DND-41 (cell line): ENCODE data around the gene PLEKHG3.

Source experiments
- ATAC-seq: fragments of 200-7000 bp; cut with Tn5 transposase; 3 replicates; pipeline ENCODE4 v1.9.1; 2021; ENCODE audit warnings: low read depth; ENCODE audit not compliant: insufficient read depth
- DNase-seq: peaks from one replicate; pipeline ENCODE4 v3.0.0-alpha.2; 2020
- H2AFZ ChIP-seq: 2 replicates; pipeline ENCODE4 v1.6.0; 2012; ENCODE audit warnings: low read depth, low read length
- H3K27ac ChIP-seq: 2 replicates; pipeline ENCODE4 v1.5.1; 2012; ENCODE audit warnings: low read length, inconsistent platforms
- H3K27me3 ChIP-seq: fragments of 200-600 bp; sonication (generic); 2 replicates; pipeline ENCODE4 v1.6.0; 2012; ENCODE audit warnings: low read length, mild to moderate bottlenecking, inconsistent platforms; ENCODE audit not compliant: insufficient read depth, poor library complexity
- H3K36me3 ChIP-seq: 2 replicates; pipeline ENCODE4 v1.5.1; 2012; ENCODE audit warnings: low read length, inconsistent platforms; ENCODE audit not compliant: insufficient read depth
- H3K4me1 ChIP-seq: 2 replicates; pipeline ENCODE4 v1.5.1; 2012; ENCODE audit warnings: mild to moderate bottlenecking, low read length; ENCODE audit not compliant: insufficient read depth
- H3K4me2 ChIP-seq: 2 replicates; pipeline ENCODE4 v1.6.0; 2012; ENCODE audit warnings: mild to moderate bottlenecking, moderate library complexity, low read length, inconsistent platforms; ENCODE audit not compliant: insufficient read depth
- H3K4me3 ChIP-seq, 2 experiments: fragments of 200-600 bp in 1 of 2; shearing (Covaris generic) in 1 of 2; 2 replicates each; pipeline ENCODE4 v1.5.1; 2012 to 2016; ENCODE audit warnings: inconsistent platforms in 2 of 2, low read length in 2 of 2, mild to moderate bottlenecking in 2 of 2, low read depth in 1 of 2, moderate library complexity in 1 of 2
- H3K79me2 ChIP-seq: 2 replicates; pipeline ENCODE4 v1.6.0; 2012; ENCODE audit warnings: low read length, inconsistent platforms; ENCODE audit not compliant: insufficient read depth
- H3K9ac ChIP-seq: 2 replicates; pipeline ENCODE4 v1.6.0; 2012; ENCODE audit warnings: low read depth, mild to moderate bottlenecking, inconsistent platforms, low read length, moderate library complexity
- H3K9me3 ChIP-seq: 2 replicates; pipeline ENCODE4 v1.5.1; 2012; ENCODE audit warnings: low read length, moderate library complexity, mild to moderate bottlenecking, inconsistent platforms; ENCODE audit not compliant: insufficient read depth, severe bottlenecking
- H4K20me1 ChIP-seq: 2 replicates; pipeline ENCODE4 v1.6.0; 2012; ENCODE audit warnings: low read length; ENCODE audit not compliant: insufficient read depth
- EZH2 ChIP-seq: IDR thresholded peaks from 3 replicates; pipeline ENCODE4 v1.6.1; 2012; ENCODE audit warnings: borderline replicate concordance, low read depth, mild to moderate bottlenecking, moderate library complexity, low read length, inconsistent platforms; ENCODE audit not compliant: severe bottlenecking
- TF ChIP-seq, protein P1 (sequence below): IDR thresholded peaks from 2 replicates; pipeline ENCODE4 v1.5.1; 2012; ENCODE audit warnings: borderline replicate concordance, low read length, moderate library complexity, mild to moderate bottlenecking; ENCODE audit not compliant: poor library complexity, severe bottlenecking; ENCODE audit errors: extremely low read depth

Gene PLEKHG3

DNA sequence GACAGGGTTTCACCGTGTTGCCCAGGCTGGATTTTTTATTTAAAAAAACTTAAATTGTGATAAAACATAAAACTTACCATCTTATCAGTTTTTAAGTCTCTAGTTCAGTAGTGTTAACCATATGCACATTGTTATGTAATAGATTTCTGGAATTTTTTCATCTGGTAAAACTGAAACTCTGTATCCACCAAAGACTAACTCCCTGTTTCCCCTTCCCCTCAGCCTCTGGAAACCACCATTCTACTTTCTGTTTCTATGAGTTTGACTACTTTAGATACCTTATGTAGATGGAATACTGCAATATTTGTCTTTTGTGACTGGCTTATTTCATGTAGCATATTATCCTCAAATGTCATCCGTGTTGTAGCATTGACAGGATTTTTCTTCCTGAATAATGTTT lies 12.8 kb upstream of the PLEKHG3 start:
- Histone ChIP-seq H3K4me2 (no peak overlapping the region), H3K36me3 (no peaks in the 10 kb centered on the region), H3K27me3 (peaks cover 28% of the 10 kb centered on the region), H3K4me1 (no peaks in the 10 kb centered on the region), H3K9ac (no peak overlapping the region), H3K9me3 (no peaks in the 10 kb centered on the region), H3K79me2 (no peaks in the 10 kb centered on the region), H4K20me1 (no peaks in the 10 kb centered on the region), H3K4me3 (no peak overlapping the region), H2AFZ (no peak overlapping the region), H3K27ac (no peak overlapping the region)
- DNase-seq (no peak), ATAC-seq (no peak)
- no peak for TF ChIP-seq EZH2

DNA sequence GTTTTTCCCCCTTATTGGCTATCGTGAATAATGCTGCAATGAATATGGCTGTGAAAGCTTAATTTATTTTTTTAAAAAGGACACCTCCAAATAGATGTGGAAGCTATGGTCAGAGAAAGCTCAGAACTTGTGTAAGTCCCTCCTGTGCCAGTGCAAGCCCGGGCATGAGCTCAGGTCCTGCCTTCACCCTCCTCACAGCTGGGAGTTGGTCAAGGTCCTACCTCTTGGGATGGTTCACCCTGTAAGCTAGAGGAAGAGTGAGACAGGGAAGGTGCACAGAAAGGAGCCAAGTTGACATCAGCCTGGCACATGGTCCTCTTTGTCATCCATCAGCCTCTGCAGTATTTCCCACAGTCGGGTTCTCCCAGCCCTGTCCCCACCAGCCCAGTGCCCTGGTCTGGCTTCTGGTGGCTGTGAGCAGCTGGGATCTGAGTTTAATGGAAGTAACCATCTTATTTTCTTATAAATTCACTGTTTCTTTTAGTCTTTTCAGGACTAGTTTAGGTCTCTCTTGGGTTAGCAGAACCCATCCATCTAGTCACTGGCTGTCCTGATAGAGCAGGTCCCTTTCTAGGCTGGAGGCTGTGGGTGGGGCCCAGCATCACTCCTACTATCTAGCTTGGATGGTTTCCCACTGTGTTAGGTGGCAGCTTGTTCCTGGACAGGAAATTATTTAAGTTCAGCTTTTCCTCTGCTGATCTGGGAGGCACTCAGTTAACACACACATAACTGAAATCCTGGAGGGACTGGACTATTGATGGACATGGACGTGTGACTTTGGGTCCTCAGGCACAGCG lies 11.8 kb upstream of the PLEKHG3 start:
- no peak overlapping the region for H3K27ac ChIP-seq
- H4K20me1 ChIP-seq = no peaks in the 10 kb centered on the region
- no peak overlapping the region for H3K4me3 ChIP-seq
- H3K4me1 ChIP-seq = no peaks in the 10 kb centered on the region
- no peak overlapping the region for H2AFZ ChIP-seq
- no peak overlapping the region for H3K9ac ChIP-seq
- peaks cover 32% of the 10 kb centered on the region for H3K27me3 ChIP-seq
- no peaks in the 10 kb centered on the region for H3K79me2 ChIP-seq
- H3K9me3 ChIP-seq = no peaks in the 10 kb centered on the region
- DNase-seq (no peak), ATAC-seq (no peak)
- H3K4me2 ChIP-seq = no peak overlapping the region
- no peaks in the 10 kb centered on the region for H3K36me3 ChIP-seq
- TF ChIP-seq, protein P1, sequence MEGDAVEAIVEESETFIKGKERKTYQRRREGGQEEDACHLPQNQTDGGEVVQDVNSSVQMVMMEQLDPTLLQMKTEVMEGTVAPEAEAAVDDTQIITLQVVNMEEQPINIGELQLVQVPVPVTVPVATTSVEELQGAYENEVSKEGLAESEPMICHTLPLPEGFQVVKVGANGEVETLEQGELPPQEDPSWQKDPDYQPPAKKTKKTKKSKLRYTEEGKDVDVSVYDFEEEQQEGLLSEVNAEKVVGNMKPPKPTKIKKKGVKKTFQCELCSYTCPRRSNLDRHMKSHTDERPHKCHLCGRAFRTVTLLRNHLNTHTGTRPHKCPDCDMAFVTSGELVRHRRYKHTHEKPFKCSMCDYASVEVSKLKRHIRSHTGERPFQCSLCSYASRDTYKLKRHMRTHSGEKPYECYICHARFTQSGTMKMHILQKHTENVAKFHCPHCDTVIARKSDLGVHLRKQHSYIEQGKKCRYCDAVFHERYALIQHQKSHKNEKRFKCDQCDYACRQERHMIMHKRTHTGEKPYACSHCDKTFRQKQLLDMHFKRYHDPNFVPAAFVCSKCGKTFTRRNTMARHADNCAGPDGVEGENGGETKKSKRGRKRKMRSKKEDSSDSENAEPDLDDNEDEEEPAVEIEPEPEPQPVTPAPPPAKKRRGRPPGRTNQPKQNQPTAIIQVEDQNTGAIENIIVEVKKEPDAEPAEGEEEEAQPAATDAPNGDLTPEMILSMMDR = no peak
- no peak for TF ChIP-seq EZH2

DNA sequence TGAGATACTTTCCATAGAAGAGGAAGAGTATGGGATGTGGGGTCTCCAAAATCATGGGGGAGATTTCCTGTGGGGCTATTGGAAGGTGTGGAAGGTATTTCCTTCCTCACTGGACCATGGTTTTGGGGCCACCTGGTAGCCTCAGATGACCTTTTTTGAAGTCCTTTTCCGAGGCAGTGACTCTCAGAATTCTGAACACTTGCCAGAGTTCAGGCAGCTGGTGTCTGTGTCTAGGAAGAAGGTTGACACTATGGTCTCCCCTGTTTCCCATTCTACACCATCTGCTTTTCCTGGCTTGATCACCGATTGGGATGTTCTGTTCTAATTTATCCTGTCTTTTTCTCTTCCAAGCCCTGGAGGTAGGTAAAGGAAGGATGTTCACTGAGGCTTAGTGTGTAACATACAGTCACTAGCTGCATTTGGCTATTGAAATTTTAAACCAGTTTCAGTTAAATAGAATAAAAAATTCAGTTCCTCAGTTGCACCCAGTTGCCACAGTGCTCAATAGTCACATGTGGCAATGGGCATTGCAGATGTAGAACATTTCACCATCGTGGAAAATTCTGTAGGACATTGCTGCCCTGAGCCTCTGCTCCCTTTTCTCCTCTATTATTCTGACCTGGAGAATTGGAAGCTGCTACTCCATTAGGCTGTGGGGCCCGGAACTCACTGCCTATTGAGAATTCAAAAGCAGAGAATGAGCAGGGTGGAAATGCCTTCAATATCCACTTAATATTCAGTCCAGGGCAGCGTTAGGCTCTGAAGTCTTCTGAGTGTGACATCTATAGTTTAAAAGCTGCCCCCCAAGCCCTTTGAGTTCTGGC lies 11.0 kb upstream of the PLEKHG3 start:
- no peak overlapping the region for H3K27ac ChIP-seq
- ATAC-seq = no peak
- no peaks in the 10 kb centered on the region for H3K4me1 ChIP-seq
- no peaks in the 10 kb centered on the region for H3K36me3 ChIP-seq
- H3K4me2 ChIP-seq = no peak overlapping the region
- no peaks in the 10 kb centered on the region for H3K9me3 ChIP-seq
- H3K9ac ChIP-seq = no peak overlapping the region
- no peaks in the 10 kb centered on the region for H4K20me1 ChIP-seq
- no peak overlapping the region for H2AFZ ChIP-seq
- peaks cover 31% of the 10 kb centered on the region for H3K27me3 ChIP-seq
- H3K4me3 ChIP-seq = no peak overlapping the region
- no peak for TF ChIP-seq EZH2
- TF ChIP-seq, protein P1 = no peak
- DNase-seq = no peak
- no peaks in the 10 kb centered on the region for H3K79me2 ChIP-seq

DNA sequence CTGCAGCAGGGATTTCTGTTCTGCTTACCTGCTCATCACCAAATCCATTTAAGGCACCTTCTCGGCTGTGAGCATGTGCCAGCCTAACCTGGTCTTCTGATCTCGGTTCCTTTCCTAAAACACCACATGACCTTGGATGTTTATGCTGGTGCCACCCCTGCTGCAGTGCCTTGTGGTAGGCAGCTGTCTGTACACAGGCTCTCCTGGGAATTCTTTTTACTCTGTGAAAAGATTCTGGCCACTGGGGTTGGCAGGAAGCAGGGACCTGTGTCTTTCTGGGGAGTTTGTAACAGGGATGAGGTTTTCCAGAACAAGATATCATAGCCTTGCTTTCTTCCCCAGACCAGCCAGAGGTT lies 10.4 kb upstream of the PLEKHG3 start:
- H3K27me3 ChIP-seq = peaks cover 29% of the 10 kb centered on the region
- no peaks in the 10 kb centered on the region for H4K20me1 ChIP-seq
- ATAC-seq = no peak
- H3K27ac ChIP-seq = no peak overlapping the region
- no peaks in the 10 kb centered on the region for H3K36me3 ChIP-seq
- H3K9me3 ChIP-seq = no peaks in the 10 kb centered on the region
- no peak for DNase-seq
- no peaks in the 10 kb centered on the region for H3K4me1 ChIP-seq
- no peak overlapping the region for H3K4me2 ChIP-seq
- no peak overlapping the region for H2AFZ ChIP-seq
- no peak overlapping the region for H3K9ac ChIP-seq
- no peak for TF ChIP-seq EZH2
- TF ChIP-seq, protein P1 = no peak
- H3K79me2 ChIP-seq = no peaks in the 10 kb centered on the region
- H3K4me3 ChIP-seq = no peak overlapping the region
